NCI-H1417 (cell line): Measurements from ENCODE around the gene AMD1.
"Not testable (repeated sequence)": the region's sequence is repeated elsewhere in the genome, so short reads cannot be mapped to it uniquely, and the experiment has no call there.

Experiments used
- DNase-seq, 3 experiments: peaks; one replicate each; lab custom pipeline; 2025; lab: John Stamatoyannopoulos, UW

AMD1 gene

GRCh38 chr6:110873981-110874879 is at the start of gene AMD1:
TSS of gene AMD1 (plus strand) at chr6:110874785. CDS start at chr6:110875106, 321 bp downstream.
- peak; percentile 93 to 98 (median 97) for DNase-seq

- DNase-seq: no peak
Observed at GRCh38 chr6:110826236-110827129, 48.1 kb upstream of the AMD1 start.

- DNase-seq: no peak
Observed at GRCh38 chr6:110828396-110828795, 46.2 kb upstream of the AMD1 start.

- no peak for DNase-seq
Observed at GRCh38 chr6:110831405-110831804, 43.2 kb upstream of the AMD1 start.

GRCh38 chr6:110833831-110834230 is 40.8 kb upstream of the AMD1 start:
- no peak for DNase-seq

GRCh38 chr6:110835751-110836150 is 38.8 kb upstream of the AMD1 start:
- DNase-seq: not testable (repeated sequence)

GRCh38 chr6:110841266-110841665 is 33.3 kb upstream of the AMD1 start:
- DNase-seq: no peak

GRCh38 chr6:110849781-110850180 is 24.8 kb upstream of the AMD1 start:
- DNase-seq: no peak

GRCh38 chr6:110852773-110853172 is 21.8 kb upstream of the AMD1 start:
- DNase-seq: no peak

- DNase-seq: no peak
Observed at GRCh38 chr6:110853754-110854477, 20.7 kb upstream of the AMD1 start.

GRCh38 chr6:110856296-110856695 is 18.3 kb upstream of the AMD1 start:
- no peak for DNase-seq

GRCh38 chr6:110858016-110858415 is 16.6 kb upstream of the AMD1 start:
- no peak for DNase-seq

GRCh38 chr6:110858562-110859214 is 15.9 kb upstream of the AMD1 start:
- no peak for DNase-seq

- DNase-seq: no peak
Observed at GRCh38 chr6:110859335-110859792, 15.2 kb upstream of the AMD1 start.

- peak in 1 of 3 experiments; percentile 3 for DNase-seq
Observed at GRCh38 chr6:110864824-110865223, 9.8 kb upstream of the AMD1 start.

GRCh38 chr6:110874880-110875547 is 429 bp downstream of the AMD1 start:
- peak in 2 of 3 experiments; percentile 69 to 89 for DNase-seq

- DNase-seq: peak; percentile 66 to 89 (median 80)
Observed at GRCh38 chr6:110875548-110876169, 1.1 kb downstream of the AMD1 start.

GRCh38 chr6:110876170-110876773 is 1.7 kb downstream of the AMD1 start:
- peak; percentile 78 to 83 (median 79) for DNase-seq

GRCh38 chr6:110876806-110877564 is 2.4 kb downstream of the AMD1 start:
- peak in 1 of 3 experiments; percentile 35 for DNase-seq
